ENCODE measurements around the gene CPHXL. TPM values are rescaled to one million over a fixed set of nuclear protein-coding genes. Genes with fewer than 3 reads are reported as not detected.

Gene CPHXL
- total RNA-seq, 1 experiment from 2014 or later, result not detected

GRCh38 chr16:75733305-75734211, 7.3 kb upstream of the CPHXL start:
- H3K4me1 ChIP-seq, result no peaks in the 10 kb centered on the region
- DNase-seq, result peak in 1 of 2 experiments; percentile 13
- peak overlapping the region; percentile 6; the same call in 1 of the 2 replicates for H3K27ac ChIP-seq
- no peaks in the 10 kb centered on the region for H3K36me3 ChIP-seq
- H3K9me3 ChIP-seq (replicated peaks), result no peaks in the 10 kb centered on the region
- H3K27me3 ChIP-seq, result no peaks in the 10 kb centered on the region
- H3K4me3 ChIP-seq, result no peak overlapping the region

GRCh38 chr16:75732871-75733270, 6.6 kb upstream of the CPHXL start:
- Histone ChIP-seq H3K4me1 (no peaks in the 10 kb centered on the region), H3K36me3 (no peaks in the 10 kb centered on the region), H3K9me3 (replicated peaks) (no peaks in the 10 kb centered on the region), H3K27ac (no peak overlapping the region), H3K27me3 (no peaks in the 10 kb centered on the region), H3K4me3 (no peak overlapping the region)
- no peak for DNase-seq

GRCh38 chr16:75727221-75727620, 931 bp upstream of the CPHXL start:
- Histone ChIP-seq H3K27me3 (no peaks in the 10 kb centered on the region), H3K4me1 (no peaks in the 10 kb centered on the region), H3K36me3 (no peaks in the 10 kb centered on the region), H3K9me3 (replicated peaks) (no peaks in the 10 kb centered on the region), H3K4me3 (no peak overlapping the region), H3K27ac (no peak overlapping the region)
- no peak for DNase-seq

DNA sequence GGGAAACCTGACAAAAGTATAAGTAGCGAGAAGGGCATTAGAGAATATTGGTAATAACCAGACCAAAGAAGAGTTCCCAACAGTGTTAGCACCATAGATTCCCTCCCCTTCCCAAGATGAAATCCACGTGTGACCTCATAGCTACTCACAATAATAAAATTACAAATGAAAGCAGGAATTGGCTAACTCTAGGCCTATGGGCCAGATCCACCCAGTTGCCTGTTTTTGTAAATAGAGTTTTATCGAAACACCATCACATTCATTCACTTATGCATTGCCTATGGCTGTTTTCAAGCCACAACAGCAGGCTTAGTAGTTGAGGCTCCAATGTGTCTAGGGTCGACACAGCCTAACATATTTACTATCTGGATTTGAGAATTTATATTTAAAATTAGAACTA, 7.8 kb downstream of the CPHXL start:
- Histone ChIP-seq H3K4me3 (no peak overlapping the region), H3K9me3 (replicated peaks) (no peaks in the 10 kb centered on the region), H3K27ac (no peak overlapping the region), H3K27me3 (no peaks in the 10 kb centered on the region), H3K4me1 (no peaks in the 10 kb centered on the region), H3K36me3 (no peaks in the 10 kb centered on the region)
- no peak for DNase-seq

GRCh38 chr16:75714661-75715060, 11.6 kb downstream of the CPHXL start:
- Histone ChIP-seq H3K27ac (no peak overlapping the region), H3K4me3 (no peak overlapping the region), H3K9me3 (replicated peaks) (no peaks in the 10 kb centered on the region), H3K36me3 (no peaks in the 10 kb centered on the region), H3K27me3 (no peaks in the 10 kb centered on the region), H3K4me1 (no peaks in the 10 kb centered on the region)
- no peak for DNase-seq

GRCh38 chr16:75710344-75710743, 15.9 kb downstream of the CPHXL start:
- Histone ChIP-seq H3K27ac (no peak overlapping the region), H3K9me3 (replicated peaks) (no peaks in the 10 kb centered on the region), H3K27me3 (no peaks in the 10 kb centered on the region), H3K36me3 (no peaks in the 10 kb centered on the region), H3K4me3 (no peak overlapping the region), H3K4me1 (no peaks in the 10 kb centered on the region)
- no peak for DNase-seq

DNA sequence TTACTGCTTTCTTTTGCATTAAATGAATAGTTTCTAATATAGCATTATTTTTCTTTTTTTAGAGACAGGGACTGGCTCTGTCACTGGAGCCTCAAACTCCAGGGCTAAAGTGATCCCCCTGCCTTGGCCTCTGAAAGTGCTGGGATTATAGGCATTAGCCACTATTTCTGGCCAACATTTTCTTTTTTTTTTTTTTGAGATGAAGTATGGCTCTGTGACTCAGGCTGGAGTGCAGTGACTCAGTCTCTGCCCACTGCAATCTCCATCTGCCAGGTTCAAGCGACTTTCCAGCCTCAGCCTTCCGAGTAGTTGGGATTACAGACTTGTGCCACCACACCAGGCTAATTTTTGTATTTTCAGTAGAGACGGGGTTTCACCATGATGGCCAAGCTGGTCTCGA, 23.0 kb downstream of the CPHXL start:
- DNase-seq, result no peak
- H3K4me1 ChIP-seq, result no peaks in the 10 kb centered on the region
- H3K36me3 ChIP-seq, result no peaks in the 10 kb centered on the region
- H3K9me3 ChIP-seq (replicated peaks), result no peaks in the 10 kb centered on the region
- H3K27ac ChIP-seq, result no peak overlapping the region
- no peak overlapping the region for H3K4me3 ChIP-seq
- H3K27me3 ChIP-seq, result no peaks in the 10 kb centered on the region

DNA sequence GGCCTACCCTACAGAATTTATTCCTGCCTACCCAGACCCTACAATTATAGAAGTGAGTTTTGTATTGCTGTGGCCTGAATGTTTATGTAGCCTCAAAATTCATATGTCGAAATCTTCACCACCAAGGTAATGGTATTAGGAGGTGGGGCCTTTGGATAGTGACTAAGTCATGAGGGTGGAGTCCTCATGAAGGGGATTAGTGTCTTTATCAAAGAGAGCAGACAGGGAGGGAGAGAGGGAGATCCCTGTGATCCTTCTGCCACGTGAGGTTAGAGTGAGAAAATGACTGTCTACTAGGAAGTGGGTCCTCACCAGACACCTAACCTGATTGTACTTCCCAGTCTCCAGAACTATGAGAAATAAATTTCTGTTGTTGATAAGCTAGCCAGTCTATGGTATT, 24.0 kb downstream of the CPHXL start:
- DNase-seq, result no peak

GRCh38 chr16:75701361-75701760, 24.9 kb downstream of the CPHXL start, which contains the start of gene DUXB:
DUXB (minus strand) TSS chr16:75701461; CDS start chr16:75701418, 43 bp downstream.
- H3K4me1 ChIP-seq, result no peaks in the 10 kb centered on the region
- no peak within 1 kb of the TSS for H3K27ac ChIP-seq
- DNase-seq, result no peak
- H3K36me3 ChIP-seq, result no peaks in the 10 kb centered on the region
- H3K27me3 ChIP-seq, result no peaks in the 10 kb centered on the region
- H3K9me3 ChIP-seq (replicated peaks), result no peaks in the 10 kb centered on the region
- H3K4me3 ChIP-seq, result no peak within 1 kb of the TSS

More for the DNA sequence above, 24.0 kb downstream of the CPHXL start:
- Histone ChIP-seq H3K4me3 (no peak overlapping the region), H3K9me3 (replicated peaks) (no peaks in the 10 kb centered on the region), H3K4me1 (no peaks in the 10 kb centered on the region), H3K36me3 (no peaks in the 10 kb centered on the region), H3K27ac (no peak overlapping the region), H3K27me3 (no peaks in the 10 kb centered on the region)

- no peaks in the 10 kb centered on the region for H3K27me3 ChIP-seq
- no peaks in the 10 kb centered on the region for H3K36me3 ChIP-seq
- no peaks in the 10 kb centered on the region for H3K4me1 ChIP-seq
- H3K4me3 ChIP-seq, result no peak overlapping the region
- H3K9me3 ChIP-seq (replicated peaks), result no peaks in the 10 kb centered on the region
- no peak for DNase-seq
- no peak overlapping the region for H3K27ac ChIP-seq
Observed at GRCh38 chr16:75697571-75697970, 28.7 kb downstream of the CPHXL start.

GRCh38 chr16:75695708-75696107, 30.6 kb downstream of the CPHXL start:
- Histone ChIP-seq H3K27ac (no peak overlapping the region), H3K4me3 (no peak overlapping the region), H3K4me1 (no peaks in the 10 kb centered on the region), H3K27me3 (no peaks in the 10 kb centered on the region), H3K36me3 (no peaks in the 10 kb centered on the region), H3K9me3 (replicated peaks) (no peaks in the 10 kb centered on the region)
- DNase-seq, result peak in 1 of 2 experiments; percentile 25

- Histone ChIP-seq H3K27me3 (no peaks in the 10 kb centered on the region), H3K4me1 (no peaks in the 10 kb centered on the region), H3K4me3 (no peak overlapping the region), H3K36me3 (no peaks in the 10 kb centered on the region), H3K27ac (no peak overlapping the region), H3K9me3 (replicated peaks) (no peaks in the 10 kb centered on the region)
- no peak for DNase-seq
Observed at GRCh38 chr16:75687361-75687760, 38.9 kb downstream of the CPHXL start.

DNA sequence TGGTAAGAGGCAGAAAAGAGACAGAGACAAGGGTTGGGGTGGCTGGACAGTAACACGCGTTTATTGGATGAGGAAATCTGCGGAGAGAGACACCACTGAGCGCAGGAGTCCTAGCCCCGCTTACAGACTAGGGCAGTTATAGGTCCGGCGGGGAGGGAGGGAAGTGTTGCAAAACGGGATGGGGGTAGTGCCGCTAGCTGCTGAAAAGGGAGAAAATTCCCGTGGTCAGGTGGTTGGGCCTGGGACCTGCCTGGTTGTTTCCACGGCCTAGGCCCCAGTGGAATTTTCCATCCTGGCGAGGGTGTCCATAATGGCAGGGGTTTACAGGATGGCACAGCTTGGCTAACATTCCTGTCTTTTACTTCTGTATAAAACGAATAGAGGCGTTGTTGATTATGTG, 44.0 kb downstream of the CPHXL start:
- Histone ChIP-seq H3K9me3 (replicated peaks) (no peaks in the 10 kb centered on the region), H3K4me3 (no peak overlapping the region), H3K36me3 (no peaks in the 10 kb centered on the region), H3K27ac (no peak overlapping the region), H3K27me3 (no peaks in the 10 kb centered on the region), H3K4me1 (no peaks in the 10 kb centered on the region)
- DNase-seq, result no peak

DNA sequence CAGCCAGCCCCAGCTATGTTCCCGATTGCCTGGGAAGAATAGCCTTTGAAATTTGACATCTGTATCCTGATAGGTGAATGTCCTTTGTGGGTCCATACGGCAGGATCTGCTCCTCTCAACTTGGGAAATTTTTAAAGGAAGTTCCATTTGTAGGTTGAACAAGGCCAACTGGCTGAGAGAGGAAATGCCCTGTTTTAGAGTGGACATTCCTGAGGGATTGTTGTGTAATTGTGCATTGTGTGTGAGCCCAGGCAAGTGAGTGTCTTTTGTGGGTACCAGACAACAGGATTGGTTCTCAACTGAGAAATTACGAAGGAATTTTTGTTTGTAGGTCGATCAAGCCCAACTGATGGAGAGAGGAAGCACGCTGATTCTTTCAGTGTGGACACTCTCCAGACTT, 46.9 kb downstream of the CPHXL start:
- Histone ChIP-seq H3K4me3 (no peak overlapping the region), H3K4me1 (no peaks in the 10 kb centered on the region), H3K36me3 (no peaks in the 10 kb centered on the region), H3K9me3 (replicated peaks) (no peaks in the 10 kb centered on the region), H3K27me3 (no peaks in the 10 kb centered on the region), H3K27ac (no peak overlapping the region)
- no peak for DNase-seq

DNA sequence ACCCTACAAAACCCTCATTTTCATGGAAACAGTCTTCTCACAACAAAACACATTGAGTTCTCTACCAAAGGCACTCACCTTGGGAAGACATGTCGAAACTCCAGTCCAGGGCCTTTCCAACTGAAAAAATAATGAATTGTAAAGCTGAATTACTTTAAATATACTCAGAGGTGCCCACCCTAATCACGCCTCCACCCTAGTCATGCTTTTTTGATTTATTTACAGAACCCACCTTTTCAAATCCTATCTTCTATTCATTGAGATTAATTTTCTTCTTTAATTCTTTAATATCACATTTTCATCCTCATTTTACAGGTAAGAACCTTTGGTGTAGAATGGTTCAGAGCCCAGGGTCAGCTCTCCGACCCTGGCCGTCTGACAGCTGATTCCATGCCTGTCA, 49.4 kb downstream of the CPHXL start, which contains the start of gene CPHXL2:
Gene CPHXL2, minus strand, starts transcription at position 101 of the 400 bp plus-strand sequence. Its CDS starts 10 bp downstream, at position 91.
- H3K27ac ChIP-seq, result no peak within 1 kb of the TSS
- no peak for DNase-seq
- H3K9me3 ChIP-seq (replicated peaks), result no peaks in the 10 kb centered on the region
- H3K36me3 ChIP-seq, result no peaks in the 10 kb centered on the region
- H3K4me1 ChIP-seq, result no peaks in the 10 kb centered on the region
- H3K4me3 ChIP-seq, result no peak within 1 kb of the TSS
- no peaks in the 10 kb centered on the region for H3K27me3 ChIP-seq

- Histone ChIP-seq H3K27ac (no peak overlapping the region), H3K4me3 (no peak overlapping the region), H3K27me3 (no peaks in the 10 kb centered on the region), H3K36me3 (no peaks in the 10 kb centered on the region), H3K9me3 (replicated peaks) (no peaks in the 10 kb centered on the region), H3K4me1 (no peaks in the 10 kb centered on the region)
- DNase-seq, result no peak
Observed at GRCh38 chr16:75667503-75667902, 58.8 kb downstream of the CPHXL start.

All from SJCRH30 (cell line).